Inferior parietal cortex (tissue), 1 donor: ENCODE measurements around the gene MEOX1.

Experiments used
- DNase-seq: peaks from one replicate; pipeline ENCODE4 v3.0.0-alpha.2; 2016; ENCODE audit errors: extremely low spot score

The MEOX1 gene

DNA sequence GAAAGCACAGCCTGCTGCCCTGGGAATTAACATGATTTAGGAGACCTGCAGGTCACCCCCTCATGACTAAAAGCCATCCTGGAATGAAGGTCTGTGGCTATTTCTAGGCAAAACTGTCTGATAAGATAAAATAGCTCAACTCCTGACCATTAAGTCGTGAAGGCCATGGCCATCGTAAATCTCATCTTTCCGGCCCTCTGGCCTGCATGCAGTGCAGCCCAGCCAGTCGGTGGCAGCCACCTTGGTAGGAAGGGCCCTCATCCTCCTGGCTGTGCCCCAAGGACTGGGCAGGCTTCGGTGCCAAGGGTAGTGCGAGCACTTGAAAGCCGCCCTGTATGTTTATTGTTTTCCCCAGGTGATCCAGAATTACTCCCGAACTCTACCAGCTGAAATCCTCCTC lies 18.2 kb upstream of the MEOX1 start:
- no peak for DNase-seq

DNA sequence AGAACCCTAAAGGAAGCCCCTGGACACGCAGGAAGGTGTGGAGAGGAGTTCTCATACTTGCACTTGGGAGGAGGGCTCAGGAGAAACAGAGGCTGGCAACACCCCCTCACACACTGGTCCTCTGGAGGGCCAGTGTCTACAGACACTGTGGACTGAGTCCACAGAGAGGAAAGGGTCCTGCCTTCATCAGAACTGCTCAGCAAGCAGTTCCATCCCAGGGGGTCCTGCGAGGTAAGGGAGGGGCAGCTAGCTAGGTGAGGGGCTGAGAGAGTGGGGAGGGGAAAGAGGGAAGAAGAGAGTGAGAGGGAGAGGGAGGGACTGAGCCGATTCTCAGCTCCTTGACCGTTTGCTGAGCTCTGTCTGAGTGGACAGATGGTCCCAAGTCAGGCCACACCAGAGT lies 17.7 kb upstream of the MEOX1 start:
- DNase-seq: no peak

DNA sequence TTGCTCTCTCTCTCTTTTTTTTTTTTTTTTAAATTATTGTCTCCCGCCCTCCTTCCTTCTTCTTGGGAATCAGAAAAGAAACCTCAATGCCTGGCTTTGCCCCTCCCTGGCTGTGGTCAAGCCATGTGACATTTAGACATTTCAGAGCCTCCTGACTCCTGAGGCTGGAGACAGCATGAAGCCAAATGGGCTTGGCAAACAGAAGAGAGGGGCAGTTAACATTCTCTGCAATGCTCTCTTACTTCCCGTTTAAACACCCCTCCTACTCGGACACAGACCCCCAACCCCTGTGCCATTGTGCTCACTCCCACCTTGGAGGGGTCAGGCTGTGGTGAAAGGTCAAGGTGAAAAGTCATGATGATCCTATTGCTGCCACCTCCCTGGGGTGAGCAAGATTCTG lies 14.7 kb upstream of the MEOX1 start:
- no peak for DNase-seq

DNA sequence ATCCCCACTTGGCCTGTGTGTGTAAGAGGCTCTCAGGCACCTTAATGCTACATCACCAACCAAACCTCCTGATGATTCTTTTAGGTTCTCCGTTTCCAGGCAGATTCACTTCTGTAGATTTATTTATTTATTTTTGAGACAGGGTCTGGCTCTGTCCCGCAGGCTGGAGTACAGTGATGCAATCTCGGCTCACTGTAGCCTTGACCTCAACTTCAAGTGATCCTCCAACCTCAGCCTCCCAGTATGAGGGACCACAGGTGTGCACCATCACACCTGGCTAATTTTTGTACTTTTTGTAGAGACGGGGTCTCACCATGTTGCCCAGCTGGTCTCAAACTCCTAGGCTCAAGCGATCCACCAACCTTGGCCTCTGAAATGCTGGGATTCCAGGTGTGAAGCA lies 12.7 kb upstream of the MEOX1 start:
- no peak for DNase-seq

DNA sequence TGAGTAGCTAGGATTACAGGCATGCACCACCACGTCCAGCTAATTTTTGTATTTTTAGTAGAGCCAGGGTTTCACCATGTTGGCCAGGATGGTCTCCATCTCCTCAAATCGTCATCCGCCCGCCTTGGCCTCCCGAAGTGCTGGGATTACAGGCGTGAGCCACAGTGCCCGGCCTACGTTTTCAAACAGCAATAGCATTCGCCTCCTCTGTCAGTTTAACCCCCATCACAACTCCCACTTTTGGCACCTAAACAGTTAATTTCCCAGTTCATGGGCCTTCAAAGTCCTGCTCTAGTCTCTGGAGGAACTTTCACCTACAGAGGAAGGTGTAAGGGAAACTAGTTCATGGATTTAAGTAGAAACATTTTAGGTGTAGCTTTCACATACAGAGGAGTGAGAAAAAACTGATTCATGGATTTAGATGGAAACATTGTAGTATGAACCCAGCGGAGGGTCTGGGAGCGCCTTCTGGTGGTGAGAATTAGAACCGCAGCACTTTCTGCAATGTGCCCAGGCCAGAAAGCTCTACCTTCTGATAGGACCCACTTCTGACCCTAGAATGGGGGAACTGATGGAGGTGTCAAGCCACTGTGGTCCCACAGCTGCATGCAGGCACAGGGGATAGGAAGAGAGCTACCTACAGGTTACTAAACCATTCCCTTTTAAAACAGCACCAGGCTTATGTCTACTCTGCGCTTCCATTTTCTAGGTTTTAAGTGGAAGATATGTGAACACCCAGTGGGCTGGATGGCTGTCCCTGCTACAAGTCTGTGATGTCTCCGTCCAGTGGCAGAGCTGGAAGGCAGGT lies 12.0 kb upstream of the MEOX1 start:
- DNase-seq: peak; percentile 81

DNA sequence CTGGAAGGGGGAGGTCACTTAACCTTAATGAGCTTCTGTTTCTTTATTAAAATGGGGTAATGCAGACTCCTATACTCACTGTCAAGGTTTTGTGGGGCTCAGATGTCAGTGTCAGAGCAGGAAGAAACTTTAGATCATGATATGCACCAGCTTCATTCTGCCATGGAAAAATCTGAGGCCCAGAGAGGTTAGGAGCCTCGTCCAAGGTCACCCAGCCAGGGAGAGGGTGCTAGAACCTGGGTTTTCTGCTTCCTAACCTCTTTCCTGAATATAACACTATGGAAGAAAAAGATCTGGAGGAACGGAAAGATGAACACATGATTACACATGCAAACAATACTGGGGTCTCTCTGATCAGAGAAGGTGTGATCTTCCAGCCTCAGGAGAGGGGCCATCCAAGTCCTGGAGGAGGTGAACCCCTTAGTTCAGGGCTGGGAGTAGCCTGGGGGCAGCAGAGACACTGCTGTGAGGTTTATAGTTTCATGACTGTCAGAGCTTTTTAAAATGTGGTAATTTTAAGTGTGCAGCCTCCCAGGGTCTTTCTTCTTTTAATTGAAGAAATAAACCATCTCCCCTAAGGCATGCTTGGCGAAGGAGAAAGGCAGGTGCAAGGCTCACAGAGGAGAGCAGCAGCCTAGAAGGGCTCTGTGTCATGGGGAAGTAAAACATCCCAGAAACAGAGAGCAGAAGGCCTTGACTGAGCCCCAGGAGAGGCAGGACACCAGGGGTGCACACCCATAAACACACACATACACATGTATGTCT lies 10.2 kb upstream of the MEOX1 start:
- no peak for DNase-seq

DNA sequence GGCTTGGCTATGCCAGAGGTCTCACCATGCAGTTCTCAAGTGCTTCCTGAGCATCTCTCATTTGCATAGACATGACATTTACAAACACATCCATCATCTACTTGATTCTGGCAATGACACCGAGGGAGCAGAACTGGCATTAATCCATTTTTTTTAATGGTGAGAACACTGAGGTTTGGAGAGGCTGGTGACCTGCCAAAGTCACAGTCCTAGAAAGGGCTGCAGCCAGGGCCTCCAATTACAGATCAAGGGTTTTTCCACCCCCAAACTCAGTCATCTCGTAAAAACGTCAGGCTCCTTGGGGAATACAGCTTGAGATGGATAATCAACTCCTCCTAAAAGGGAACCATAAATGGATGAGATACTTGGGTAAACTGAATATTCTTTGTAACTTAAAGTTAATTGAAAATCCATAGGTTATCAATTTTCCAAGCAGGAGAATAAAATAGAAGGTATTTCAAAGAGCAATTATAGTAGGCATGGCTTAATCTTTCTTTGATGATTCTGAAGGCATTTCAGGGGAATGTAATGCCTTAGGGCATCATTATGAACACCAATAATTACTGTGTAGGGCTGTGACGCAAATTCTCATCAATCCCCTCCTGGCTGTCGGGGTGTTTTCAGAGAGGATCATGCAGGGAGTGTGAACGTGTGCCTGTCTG lies 9.4 kb upstream of the MEOX1 start:
- no peak for DNase-seq

DNA sequence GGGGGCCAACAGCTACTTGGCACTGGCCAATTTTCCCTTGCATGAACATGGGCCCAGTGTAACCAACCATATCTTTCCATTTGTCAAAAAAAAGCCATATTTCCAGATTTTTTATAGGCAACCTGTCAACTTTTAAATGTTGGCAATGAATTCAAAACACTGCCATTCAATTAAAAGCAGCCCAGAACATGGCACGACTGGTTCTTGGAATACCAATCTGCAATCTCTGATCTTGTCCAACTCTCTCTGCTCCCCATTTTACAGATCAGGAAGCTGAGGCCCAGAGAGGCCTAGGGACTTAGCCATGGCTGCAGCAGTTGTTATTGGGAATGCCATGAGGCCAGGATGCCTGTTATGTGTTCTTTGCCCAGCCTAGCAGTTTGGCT lies 8.9 kb upstream of the MEOX1 start:
- DNase-seq: no peak

DNA sequence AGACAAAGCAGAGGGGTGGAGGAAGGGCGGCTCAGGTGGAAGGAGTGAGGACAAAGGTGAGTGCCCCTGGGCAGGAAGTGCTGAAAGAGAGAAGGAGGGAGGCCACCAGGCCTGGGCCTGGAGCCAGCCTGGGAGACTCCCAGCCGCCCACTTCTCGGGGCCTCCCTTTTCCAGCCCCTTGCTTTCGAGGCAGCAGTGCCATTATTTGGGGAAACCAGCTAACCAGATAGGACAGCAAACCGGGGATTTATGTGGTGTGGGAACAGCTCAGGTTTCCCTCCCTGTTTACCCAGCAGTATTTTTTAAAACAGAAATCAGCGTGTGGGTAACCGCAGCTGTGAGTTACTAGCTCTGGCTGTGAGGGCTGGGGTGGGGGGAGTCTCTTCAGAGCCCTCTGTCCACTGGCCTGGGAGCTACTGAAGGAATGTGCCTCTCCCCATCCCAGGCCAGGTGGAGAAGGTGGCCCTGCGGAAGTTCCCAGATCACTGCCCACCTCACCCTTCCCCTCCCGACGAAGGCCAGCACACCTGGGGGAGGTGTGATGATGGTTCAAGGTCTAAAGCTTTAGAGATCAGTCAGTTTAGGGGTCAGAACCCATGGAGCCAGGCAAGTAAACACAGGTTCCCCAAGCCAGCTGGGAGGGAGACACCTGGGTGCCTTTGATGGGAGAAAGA lies 8.4 kb upstream of the MEOX1 start:
- no peak for DNase-seq

DNA sequence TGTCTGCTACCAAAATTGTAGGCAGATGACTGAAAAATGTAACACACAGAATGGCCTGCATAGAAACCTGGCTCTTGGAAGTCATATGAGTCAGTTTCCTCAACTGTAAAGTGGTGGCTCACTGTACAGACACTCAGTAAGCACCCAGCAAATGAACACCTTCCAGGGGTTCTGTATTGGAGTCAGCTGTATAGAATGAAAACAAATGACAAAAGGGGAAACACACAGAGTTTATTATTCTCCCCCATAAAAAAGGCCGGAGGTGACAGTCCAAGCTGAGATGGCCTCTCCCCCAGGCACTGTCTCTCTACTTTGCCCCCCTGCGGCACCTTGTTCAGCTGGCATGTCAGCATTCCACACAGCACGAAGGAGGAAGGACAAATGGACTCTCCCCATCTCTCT lies 6.2 kb upstream of the MEOX1 start:
- no peak for DNase-seq

DNA sequence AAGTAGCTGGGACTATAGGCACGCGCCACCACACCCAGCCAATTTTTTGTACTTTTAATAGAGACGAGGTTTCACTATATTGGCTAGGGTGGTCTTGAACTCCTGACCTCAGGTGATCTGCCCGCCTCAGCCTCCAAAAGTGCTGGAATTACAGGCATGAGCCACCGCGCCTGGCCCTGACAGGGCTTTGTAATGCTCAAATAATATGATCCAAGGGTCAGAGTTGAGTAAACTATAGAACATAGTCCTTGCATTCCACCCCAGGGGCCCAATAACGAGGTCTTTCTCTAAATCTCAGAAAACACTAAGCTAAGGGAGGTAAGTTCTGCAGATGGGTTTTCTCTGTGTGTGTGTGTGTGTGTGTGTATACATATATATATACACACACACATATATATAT lies 5.8 kb upstream of the MEOX1 start:
- no peak for DNase-seq

DNA sequence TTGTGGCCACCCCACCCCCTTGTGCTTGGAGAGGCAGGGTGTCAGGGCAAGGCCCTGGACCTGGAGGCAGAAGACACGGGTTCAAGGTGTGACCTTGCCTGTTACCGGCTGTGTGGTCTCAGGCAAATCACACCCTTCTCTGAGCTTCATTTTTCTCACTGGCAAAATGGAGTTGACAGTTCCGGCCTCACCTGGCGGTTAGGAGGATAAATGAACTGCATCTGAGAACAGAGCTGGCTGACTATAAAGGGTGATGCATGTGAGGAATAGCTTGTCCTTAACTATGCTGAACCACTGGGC lies 4.2 kb upstream of the MEOX1 start:
- no peak for DNase-seq

DNA sequence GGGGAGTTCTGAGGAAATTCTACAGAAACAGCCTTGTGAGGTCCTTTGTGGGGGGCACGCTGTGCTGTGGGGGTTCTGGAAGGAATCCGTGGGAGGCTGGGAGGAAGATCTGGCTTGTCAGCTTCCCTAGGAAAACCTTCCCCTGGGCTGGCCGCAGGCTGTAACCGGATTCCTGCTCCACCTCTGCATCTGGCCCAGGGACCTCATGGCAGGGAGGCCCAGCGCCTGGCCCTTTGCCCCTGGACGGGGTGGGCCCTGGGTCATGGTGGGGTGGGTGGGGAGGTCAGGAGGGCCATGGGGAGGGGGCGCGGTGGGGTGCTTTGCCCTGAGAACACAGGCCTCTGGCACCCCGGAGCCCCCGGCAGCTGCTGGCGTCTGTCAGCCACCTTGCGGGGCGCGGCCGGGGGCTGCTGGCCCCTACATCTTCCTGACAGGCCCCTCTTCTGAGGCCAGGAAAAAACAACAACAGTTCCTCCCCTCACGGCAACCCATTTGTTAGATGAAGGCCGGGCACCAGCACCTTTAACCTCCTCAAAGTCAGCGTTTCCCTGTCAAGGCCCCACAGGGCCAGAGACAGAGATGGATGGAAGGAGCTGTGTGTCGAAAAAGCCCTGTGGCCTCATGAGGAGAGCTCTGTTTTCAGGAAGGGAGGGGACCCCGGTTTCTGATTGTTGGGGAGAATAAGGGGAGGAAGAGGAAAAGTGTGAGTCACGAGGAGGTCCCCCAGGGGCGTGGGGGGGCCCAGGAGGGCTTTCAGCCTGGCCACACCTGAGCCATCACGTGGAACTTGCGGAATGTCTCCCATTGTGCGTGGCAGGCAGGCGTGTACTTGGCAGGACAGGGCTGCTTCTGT lies 3.6 kb upstream of the MEOX1 start:
- DNase-seq: no peak

DNA sequence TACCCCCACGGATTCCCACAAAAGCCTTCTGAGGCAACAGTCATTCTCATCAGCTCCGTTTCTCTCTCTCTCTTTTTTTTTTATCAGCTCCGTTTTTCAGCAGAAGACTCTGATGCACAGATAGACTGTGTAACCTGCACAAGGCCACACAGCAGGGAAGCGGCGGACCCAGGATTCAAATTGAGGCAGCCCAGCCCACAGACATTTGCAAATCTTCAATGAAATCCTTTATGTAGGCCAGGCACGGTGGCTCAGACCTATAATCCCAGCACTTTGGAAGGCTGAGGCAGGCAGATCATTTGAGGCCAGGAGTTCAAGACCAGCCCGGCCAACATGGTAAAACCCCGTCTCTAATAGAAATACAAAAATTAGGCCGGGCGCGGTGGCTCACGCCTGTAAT lies 2.4 kb upstream of the MEOX1 start:
- DNase-seq: no peak

DNA sequence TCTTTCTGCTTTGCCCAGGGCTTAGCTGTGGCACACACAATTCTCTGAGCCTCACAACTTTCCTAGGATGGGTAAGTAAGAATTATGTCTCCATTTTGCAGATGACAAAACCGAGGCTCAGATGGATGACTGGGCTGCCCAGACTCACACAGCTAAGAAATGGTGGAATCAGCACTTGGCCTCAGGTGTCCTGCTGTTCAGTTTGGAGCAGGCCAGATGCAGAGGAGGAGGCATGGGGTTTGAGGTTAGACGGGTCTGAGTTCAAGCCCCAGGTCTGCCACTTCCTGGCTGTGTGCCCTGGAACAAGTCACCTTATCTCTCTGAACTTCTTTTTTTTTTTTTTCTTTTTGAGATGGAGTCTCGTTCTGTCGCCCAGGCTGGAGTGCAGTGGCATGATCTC lies 1.7 kb upstream of the MEOX1 start:
- no peak for DNase-seq

DNA sequence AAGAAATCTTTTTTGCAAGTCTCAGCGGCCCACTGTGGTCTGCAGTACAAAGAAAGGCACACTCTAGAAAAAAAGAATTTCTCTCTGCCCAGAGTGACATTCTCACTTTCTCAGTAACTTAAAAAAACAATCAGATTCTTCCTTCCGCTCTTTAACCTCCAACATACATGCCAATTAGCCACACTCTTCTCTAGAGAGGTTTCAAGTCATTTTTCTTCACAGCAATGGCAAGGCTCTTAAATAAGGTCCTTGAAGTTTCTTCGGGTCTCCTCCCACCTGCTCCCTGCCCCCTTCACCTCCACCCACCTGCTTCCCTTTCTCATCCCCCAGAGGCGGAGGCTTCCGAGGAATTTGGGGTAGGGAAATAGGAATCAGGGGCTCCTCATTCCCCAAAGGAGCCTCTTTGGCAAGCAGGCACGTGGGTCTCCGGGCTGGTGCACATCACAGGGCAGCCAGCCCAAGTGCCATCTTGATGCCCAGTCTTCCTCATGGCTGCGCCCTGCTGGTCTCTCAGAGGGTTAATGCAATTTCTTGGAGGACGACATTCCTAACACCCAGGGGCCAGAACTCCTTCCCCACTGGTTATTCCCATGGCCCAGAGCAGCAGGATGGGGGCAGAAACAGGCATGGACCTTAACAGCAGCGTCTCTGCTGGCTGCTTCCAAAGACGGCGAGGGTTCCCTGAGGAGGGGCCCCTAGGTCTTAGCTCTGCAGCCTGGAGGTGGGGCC lies 855 bp upstream of the MEOX1 start:
- DNase-seq: no peak

DNA sequence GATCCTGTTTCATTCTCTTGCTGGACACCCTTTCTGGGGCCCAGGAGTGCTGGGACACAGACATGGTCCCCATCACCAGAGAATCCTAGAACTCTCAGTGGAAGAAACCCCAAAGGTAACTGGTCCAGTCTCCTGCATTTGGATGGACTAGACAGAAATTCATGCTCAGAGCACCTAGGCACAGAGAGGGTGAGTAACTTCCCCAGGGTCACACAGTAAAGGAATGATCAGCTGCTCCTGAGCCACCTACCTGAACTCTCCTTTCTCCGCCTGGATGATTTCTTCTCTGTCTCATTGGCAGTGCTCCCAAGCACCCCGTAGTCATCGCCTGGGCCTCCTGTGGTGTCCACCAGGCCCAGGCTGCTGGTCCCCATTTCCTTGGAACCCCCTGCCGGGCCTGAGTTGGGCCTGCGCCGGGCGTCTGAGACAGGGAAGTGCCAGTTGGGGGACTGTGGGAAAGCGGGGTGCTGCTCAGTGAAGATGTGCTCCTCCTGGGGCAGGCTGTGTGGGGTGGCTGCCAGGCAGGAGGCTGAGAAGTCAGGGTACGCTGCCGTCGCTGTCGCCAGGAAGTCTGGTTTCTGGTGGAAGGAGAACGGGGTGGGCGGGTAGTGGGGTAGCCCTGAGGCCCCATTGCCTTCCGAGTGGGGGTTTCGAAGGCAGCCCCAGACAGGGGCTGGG lies 767 bp downstream of the MEOX1 start:
- DNase-seq: no peak

DNA sequence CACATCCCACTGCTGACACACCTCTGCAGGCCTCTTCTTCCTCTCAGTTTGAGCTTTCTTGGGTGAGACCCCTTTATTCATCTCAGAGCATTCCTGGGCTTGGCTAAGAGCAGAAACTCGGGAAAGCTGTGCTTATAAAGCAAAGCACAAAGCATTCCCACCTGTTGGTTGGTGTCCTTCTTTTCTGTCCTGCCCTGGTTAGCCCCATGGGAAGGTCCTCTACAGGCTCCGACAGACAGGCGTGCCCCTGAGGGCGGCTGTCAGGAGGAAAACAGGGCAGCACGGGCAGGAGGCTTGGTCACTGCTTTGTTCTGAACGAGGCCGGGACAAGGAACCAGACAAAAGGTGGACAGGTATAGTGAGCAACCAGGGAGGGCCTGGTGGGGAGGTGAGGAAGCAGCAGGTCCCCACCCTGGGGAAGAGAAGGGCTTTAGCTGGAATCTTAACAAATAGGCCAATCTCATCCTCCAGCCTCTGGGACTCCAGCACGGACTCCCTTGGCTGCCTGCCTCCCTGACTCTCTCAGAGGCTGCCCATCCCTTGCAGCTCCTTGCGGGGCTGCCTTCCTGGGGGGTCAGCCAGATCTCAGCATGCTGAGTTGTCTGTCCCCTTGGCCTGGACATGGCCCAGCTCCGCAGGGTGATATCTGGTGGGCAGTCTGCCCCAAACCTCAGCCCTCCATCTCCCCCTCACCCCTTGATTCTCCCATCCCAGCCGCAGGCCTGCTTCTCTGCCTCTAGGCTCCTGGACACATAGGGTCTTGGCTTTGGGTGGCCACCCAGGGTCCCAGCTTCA lies 1.7 kb downstream of the MEOX1 start:
- DNase-seq: no peak

DNA sequence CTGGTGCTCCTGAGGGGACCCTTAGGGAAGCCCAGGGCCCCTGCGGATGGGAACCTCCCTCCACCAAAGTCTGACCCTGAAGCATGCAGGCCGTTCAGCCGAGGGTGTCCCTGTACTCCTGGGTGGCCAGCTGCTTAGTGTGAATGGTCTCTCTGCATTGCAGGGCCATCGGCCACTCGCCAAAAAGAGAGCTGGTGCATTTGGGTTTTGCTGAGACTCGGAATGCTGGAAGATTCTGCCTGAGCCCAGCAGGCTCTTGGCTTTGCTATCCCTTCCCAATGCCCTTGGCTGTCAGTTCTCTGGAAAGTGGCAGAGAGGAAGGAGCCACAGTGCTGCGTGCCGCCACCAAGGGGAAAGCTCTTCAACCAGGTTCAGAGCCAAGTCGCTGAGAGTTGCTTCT lies 2.8 kb downstream of the MEOX1 start:
- no peak for DNase-seq
